K562 (cell line): ENCODE data around the gene DIAPH3.

Experiments
- BHLHE40 ChIP-seq: IDR thresholded peaks from 2 replicates; pipeline ENCODE4 v1.6.1; 2011; ENCODE audit warnings: low read length, improper control_type of control experiment
- FOXP1 ChIP-seq: sonication (generic); formaldehyde crosslinking; IDR thresholded peaks from 2 replicates; pipeline ENCODE4 v1.8.0; 2022; ENCODE audit warnings: mild to moderate bottlenecking, missing genetic modification reagents
- MCM3 ChIP-seq: fragments of 450-650 bp; IDR thresholded peaks from 2 replicates; pipeline ENCODE4 v1.6.1; 2016
- MXI1 ChIP-seq: IDR thresholded peaks from 2 replicates; pipeline ENCODE4 v1.6.1; 2011; ENCODE audit warnings: low read depth, mild to moderate bottlenecking, improper control_type of control experiment, low read length
- POLR2A ChIP-seq: fragments of 450-650 bp; conservative IDR thresholded peaks from 2 replicates; pipeline ENCODE4 v1.6.1; 2016
- TF ChIP-seq, protein P1 (sequence below): fragments of 450-650 bp; formaldehyde crosslinking; IDR thresholded peaks from 2 replicates; pipeline ENCODE4 v1.4.0; 2022; ENCODE audit warnings: missing genetic modification characterization
- TF ChIP-seq, protein P2 (sequence below), 3 experiments: fragments of 200-800 bp in 1 of 3; sonication (Bioruptor generic) in 1 of 3; sonication (generic) in 1 of 3; formaldehyde crosslinking in 1 of 3; IDR thresholded peaks; 2 replicates each; pipeline versions ENCODE4 v1.6.1 to v1.8.0; 2016 to 2022; ENCODE audit warnings: mild to moderate bottlenecking in 2 of 3, missing compliant biosample characterization in 2 of 3, missing genetic modification characterization in 2 of 3, missing genetic modification reagents in 1 of 3

DNA sequence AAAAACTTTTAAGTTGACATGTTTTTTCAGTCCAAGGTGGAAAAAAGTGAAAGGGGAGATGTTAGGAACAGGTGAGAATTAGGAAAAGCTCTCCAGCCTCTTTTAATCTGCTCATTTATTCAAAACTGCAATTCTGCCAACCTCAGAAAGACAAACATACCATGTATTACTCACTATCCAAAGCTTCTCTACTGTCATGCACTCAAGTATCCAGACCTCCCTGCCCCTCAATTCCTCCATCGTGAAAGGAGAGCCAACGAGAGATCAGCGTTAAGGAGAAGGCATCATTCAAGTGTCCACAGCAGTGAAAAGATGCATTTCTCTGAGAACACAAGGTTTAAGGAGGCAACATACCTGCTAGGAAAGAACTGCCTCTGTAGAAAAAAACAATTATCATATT, 24.5 kb downstream of the DIAPH3 start:
- TF ChIP-seq BHLHE40 (no peak), POLR2A (no peak), MCM3 (no peak), FOXP1 (CRISPR knock-in tag) (no peak), MXI1 (no peak)
- TF ChIP-seq, protein P1, sequence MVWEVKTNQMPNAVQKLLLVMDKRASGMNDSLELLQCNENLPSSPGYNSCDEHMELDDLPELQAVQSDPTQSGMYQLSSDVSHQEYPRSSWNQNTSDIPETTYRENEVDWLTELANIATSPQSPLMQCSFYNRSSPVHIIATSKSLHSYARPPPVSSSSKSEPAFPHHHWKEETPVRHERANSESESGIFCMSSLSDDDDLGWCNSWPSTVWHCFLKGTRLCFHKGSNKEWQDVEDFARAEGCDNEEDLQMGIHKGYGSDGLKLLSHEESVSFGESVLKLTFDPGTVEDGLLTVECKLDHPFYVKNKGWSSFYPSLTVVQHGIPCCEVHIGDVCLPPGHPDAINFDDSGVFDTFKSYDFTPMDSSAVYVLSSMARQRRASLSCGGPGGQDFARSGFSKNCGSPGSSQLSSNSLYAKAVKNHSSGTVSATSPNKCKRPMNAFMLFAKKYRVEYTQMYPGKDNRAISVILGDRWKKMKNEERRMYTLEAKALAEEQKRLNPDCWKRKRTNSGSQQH (CRISPR knock-in tag): no peak
- TF ChIP-seq, protein P2, sequence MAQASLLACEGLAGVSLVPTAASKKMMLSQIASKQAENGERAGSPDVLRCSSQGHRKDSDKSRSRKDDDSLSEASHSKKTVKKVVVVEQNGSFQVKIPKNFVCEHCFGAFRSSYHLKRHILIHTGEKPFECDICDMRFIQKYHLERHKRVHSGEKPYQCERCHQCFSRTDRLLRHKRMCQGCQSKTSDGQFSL (CRISPR knock-in tag; IDR thresholded peaks at IDR 0.05): no peak
- TF ChIP-seq, protein P2 (tag; IDR thresholded peaks at IDR 0.05): no peak
